Mesendoderm (in vitro differentiated cells): ENCODE results near the gene TAP1.

Source experiments
- DNase-seq: peaks from one replicate; pipeline ENCODE4 v3.0.0; 2013
- H2AK5ac ChIP-seq: 2 replicates; pipeline ENCODE4 v1.6.1; 2013; ENCODE audit warnings: low read length, inconsistent platforms
- H2BK120ac ChIP-seq: 2 replicates; pipeline ENCODE4 v1.6.1; 2013; ENCODE audit warnings: low read depth, mild to moderate bottlenecking, low read length, moderate library complexity, mixed read lengths
- H2BK15ac ChIP-seq: replicated peaks from 2 replicates; pipeline ENCODE4 v1.6.1; 2013; ENCODE audit warnings: low read depth, mild to moderate bottlenecking, moderate library complexity
- H2BK5ac ChIP-seq: 2 replicates; pipeline ENCODE4 v1.6.1; 2013; ENCODE audit warnings: low read length, inconsistent platforms
- H3K18ac ChIP-seq: 2 replicates; pipeline ENCODE4 v1.6.1; 2013; ENCODE audit warnings: mild to moderate bottlenecking, low read length, mixed read lengths
- H3K23ac ChIP-seq: one replicate; pipeline ENCODE4 v1.6.1; 2013; ENCODE audit warnings: low read length
- H3K27ac ChIP-seq: 2 replicates; pipeline ENCODE4 v1.5.1; 2013; ENCODE audit warnings: low read depth, mild to moderate bottlenecking, inconsistent platforms, low read length, moderate library complexity
- H3K27me3 ChIP-seq: 2 replicates; pipeline ENCODE4 v1.6.1; 2013; ENCODE audit warnings: low read length, control low read depth, mild to moderate bottlenecking, inconsistent platforms; ENCODE audit not compliant: insufficient read depth, poor library complexity
- H3K36me3 ChIP-seq: 2 replicates; pipeline ENCODE4 v1.6.1; 2013; ENCODE audit warnings: low read length, inconsistent platforms; ENCODE audit not compliant: control insufficient read depth, insufficient read depth
- H3K4ac ChIP-seq: one replicate; pipeline ENCODE4 v1.6.1; 2013; ENCODE audit warnings: low read depth, mild to moderate bottlenecking, low read length, moderate library complexity
- H3K4me1 ChIP-seq: 2 replicates; pipeline ENCODE4 v1.6.1; 2013; ENCODE audit warnings: low read depth, low read length, inconsistent platforms; ENCODE audit not compliant: control insufficient read depth
- H3K4me2 ChIP-seq: 2 replicates; pipeline ENCODE4 v1.6.1; 2013; ENCODE audit warnings: low read length
- H3K4me3 ChIP-seq: 2 replicates; pipeline ENCODE4 v1.5.1; 2013; ENCODE audit warnings: mild to moderate bottlenecking, low read length
- H3K56ac ChIP-seq: one replicate; pipeline ENCODE4 v1.6.1; 2013; ENCODE audit warnings: low read length
- H3K79me1 ChIP-seq: 2 replicates; pipeline ENCODE4 v1.6.1; 2013; ENCODE audit warnings: low read length, inconsistent platforms
- H3K79me2 ChIP-seq: 2 replicates; pipeline ENCODE4 v1.6.1; 2013; ENCODE audit warnings: mild to moderate bottlenecking, low read length; ENCODE audit not compliant: control insufficient read depth, insufficient read depth
- H3K9ac ChIP-seq: 2 replicates; pipeline ENCODE4 v1.6.1; 2013; ENCODE audit warnings: low read length, inconsistent platforms
- H4K5ac ChIP-seq: one replicate; pipeline ENCODE4 v1.6.1; 2013; ENCODE audit warnings: low read length
- H4K8ac ChIP-seq: one replicate; pipeline ENCODE4 v1.6.1; 2013; ENCODE audit warnings: low read depth, mild to moderate bottlenecking, control low read depth, low read length, moderate library complexity
- WGBS: extraction: QIAGEN DNeasy Blood & Tissue Kit; methylation state at CpG from one replicate; pipeline ENCODE4 v1.1.7; 2013; ENCODE audit warnings: low lambda C conversion rate, missing lambda C conversion rate; ENCODE audit not compliant: insufficient coverage; ENCODE audit errors: extremely low coverage; 5-methylcytosine and 5-hydroxymethylcytosine counted together

The TAP1 gene

GRCh38 chr6:32851025-32851424, 2.5 kb downstream of the TAP1 start:
- H2BK120ac ChIP-seq: no peak overlapping the region
- H3K23ac ChIP-seq: no peak overlapping the region
- no peak overlapping the region for H3K4me3 ChIP-seq
- H3K56ac ChIP-seq: no peak overlapping the region
- WGBS: no CpG with 5 or more reads among the region's 4 CpGs
- H3K9ac ChIP-seq: no peak overlapping the region
- H2BK5ac ChIP-seq: no peak overlapping the region
- H2AK5ac ChIP-seq: no peak overlapping the region
- no peak overlapping the region for H4K8ac ChIP-seq
- H3K27me3 ChIP-seq: peaks cover 25% of the 10 kb centered on the region
- H3K4me2 ChIP-seq: no peak overlapping the region
- H3K4me1 ChIP-seq: no peaks in the 10 kb centered on the region
- no peak overlapping the region for H2BK15ac ChIP-seq
- no peaks in the 10 kb centered on the region for H3K36me3 ChIP-seq
- DNase-seq: no peak
- H3K79me1 ChIP-seq: no peaks in the 10 kb centered on the region
- H3K4ac ChIP-seq: no peak overlapping the region
- no peak overlapping the region for H3K18ac ChIP-seq
- no peaks in the 10 kb centered on the region for H3K79me2 ChIP-seq
- no peak overlapping the region for H4K5ac ChIP-seq
- H3K27ac ChIP-seq: no peak overlapping the region

GRCh38 chr6:32849126-32849525, 4.4 kb downstream of the TAP1 start:
- no peak overlapping the region for H3K23ac ChIP-seq
- no peaks in the 10 kb centered on the region for H3K36me3 ChIP-seq
- no peak overlapping the region for H2BK5ac ChIP-seq
- no peak overlapping the region for H3K4ac ChIP-seq
- H4K8ac ChIP-seq: no peak overlapping the region
- no peak overlapping the region for H3K9ac ChIP-seq
- no peak overlapping the region for H3K56ac ChIP-seq
- no peaks in the 10 kb centered on the region for H3K79me1 ChIP-seq
- H4K5ac ChIP-seq: no peak overlapping the region
- H2BK120ac ChIP-seq: no peak overlapping the region
- H3K79me2 ChIP-seq: no peaks in the 10 kb centered on the region
- peaks cover 14% of the 10 kb centered on the region for H3K27me3 ChIP-seq
- H3K27ac ChIP-seq: no peak overlapping the region
- H3K18ac ChIP-seq: no peak overlapping the region
- no peaks in the 10 kb centered on the region for H3K4me1 ChIP-seq
- H2AK5ac ChIP-seq: no peak overlapping the region
- WGBS: no CpG with 5 or more reads among the region's 6 CpGs
- H2BK15ac ChIP-seq: no peak overlapping the region
- no peak overlapping the region for H3K4me3 ChIP-seq
- H3K4me2 ChIP-seq: no peak overlapping the region
- DNase-seq: no peak

- H2BK5ac ChIP-seq: no peak overlapping the region
- H4K5ac ChIP-seq: no peak overlapping the region
- no peak overlapping the region for H4K8ac ChIP-seq
- H3K4me3 ChIP-seq: no peak overlapping the region
- H2BK120ac ChIP-seq: no peak overlapping the region
- H3K36me3 ChIP-seq: no peaks in the 10 kb centered on the region
- H2AK5ac ChIP-seq: no peak overlapping the region
- H3K4me1 ChIP-seq: no peaks in the 10 kb centered on the region
- H3K79me1 ChIP-seq: no peaks in the 10 kb centered on the region
- H3K9ac ChIP-seq: no peak overlapping the region
- no CpG with 5 or more reads among the region's 8 CpGs for WGBS
- no peak overlapping the region for H3K4me2 ChIP-seq
- H3K18ac ChIP-seq: no peak overlapping the region
- H3K27ac ChIP-seq: no peak overlapping the region
- H3K4ac ChIP-seq: no peak overlapping the region
- no peak overlapping the region for H3K23ac ChIP-seq
- no peaks in the 10 kb centered on the region for H3K79me2 ChIP-seq
- H3K27me3 ChIP-seq: peaks cover 15% of the 10 kb centered on the region
- no peak for DNase-seq
- H3K56ac ChIP-seq: no peak overlapping the region
- no peak overlapping the region for H2BK15ac ChIP-seq
Measured at GRCh38 chr6:32847795-32848194, 5.7 kb downstream of the TAP1 start.

- Histone ChIP-seq H3K27me3 (peaks cover 9% of the 10 kb centered on the region), H2BK5ac (no peak overlapping the region), H3K27ac (no peak overlapping the region), H3K4me2 (no peak overlapping the region), H3K4me1 (no peaks in the 10 kb centered on the region), H3K4ac (no peak overlapping the region), H3K56ac (no peak overlapping the region), H3K36me3 (no peaks in the 10 kb centered on the region), H4K8ac (no peak overlapping the region), H3K9ac (no peak overlapping the region), H3K23ac (no peak overlapping the region), H4K5ac (no peak overlapping the region), H2BK120ac (no peak overlapping the region), H2AK5ac (no peak overlapping the region), H3K4me3 (no peak overlapping the region), H3K79me1 (no peaks in the 10 kb centered on the region), H2BK15ac (no peak overlapping the region), H3K79me2 (no peaks in the 10 kb centered on the region), H3K18ac (no peak overlapping the region)
- no peak for DNase-seq
- no CpG with 5 or more reads among the region's 10 CpGs for WGBS
Measured at GRCh38 chr6:32847004-32847403, 6.5 kb downstream of the TAP1 start.

- H3K4me3 ChIP-seq: no peak overlapping the region
- no peak overlapping the region for H3K27ac ChIP-seq
- H4K5ac ChIP-seq: no peak overlapping the region
- no CpG with 5 or more reads among the region's 10 CpGs for WGBS
- DNase-seq: no peak
- H3K18ac ChIP-seq: no peak overlapping the region
- H3K56ac ChIP-seq: no peak overlapping the region
- no peak overlapping the region for H2BK15ac ChIP-seq
- peaks cover 2% of the 10 kb centered on the region for H3K27me3 ChIP-seq
- no peak overlapping the region for H3K4ac ChIP-seq
- H3K79me1 ChIP-seq: no peaks in the 10 kb centered on the region
- no peak overlapping the region for H3K4me2 ChIP-seq
- no peak overlapping the region for H2BK120ac ChIP-seq
- no peaks in the 10 kb centered on the region for H3K36me3 ChIP-seq
- H3K9ac ChIP-seq: no peak overlapping the region
- no peak overlapping the region for H3K23ac ChIP-seq
- no peak overlapping the region for H2BK5ac ChIP-seq
- H3K4me1 ChIP-seq: no peaks in the 10 kb centered on the region
- H2AK5ac ChIP-seq: no peak overlapping the region
- no peak overlapping the region for H4K8ac ChIP-seq
- no peaks in the 10 kb centered on the region for H3K79me2 ChIP-seq
Measured at GRCh38 chr6:32845384-32845884, 8.1 kb downstream of the TAP1 start.

- no peak overlapping the region for H4K5ac ChIP-seq
- H3K4ac ChIP-seq: no peak overlapping the region
- peaks cover 2% of the 10 kb centered on the region for H3K27me3 ChIP-seq
- peak overlapping the region; percentile 78 for H3K56ac ChIP-seq
- H3K79me2 ChIP-seq: no peaks in the 10 kb centered on the region
- no peak overlapping the region for H3K27ac ChIP-seq
- H3K9ac ChIP-seq: peak overlapping the region; percentile 35
- H3K4me3 ChIP-seq: no peak overlapping the region
- H3K79me1 ChIP-seq: no peaks in the 10 kb centered on the region
- H3K23ac ChIP-seq: no peak overlapping the region
- H2BK120ac ChIP-seq: no peak overlapping the region
- H3K4me2 ChIP-seq: peak overlapping the region; percentile 43
- H3K36me3 ChIP-seq: no peaks in the 10 kb centered on the region
- no peak overlapping the region for H3K18ac ChIP-seq
- no peak overlapping the region for H2BK15ac ChIP-seq
- no peaks in the 10 kb centered on the region for H3K4me1 ChIP-seq
- no peak overlapping the region for H4K8ac ChIP-seq
- no peak overlapping the region for H2AK5ac ChIP-seq
- DNase-seq: no peak
- H2BK5ac ChIP-seq: no peak overlapping the region
- no CpG with 5 or more reads among the region's 19 CpGs for WGBS
Measured at GRCh38 chr6:32844839-32845383, 8.6 kb downstream of the TAP1 start.
